ENCODE results near the gene RNF222. TPM values are rescaled to one million over a fixed set of nuclear protein-coding genes. Genes with fewer than 3 reads are reported as not detected.
A peak's percentile ranks its signal among the peaks of the same experiment; 100 is the strongest.

The RNF222 gene
- total RNA-seq, 4 donors from 2014 or later: 13.4 to 16.3 (median 15.0) TPM

- DNase-seq (ENCODE audit: low spot score in 2 of 2): no peak
- TF ChIP-seq POLR2A (IDR thresholded peaks at IDR 0.05) (no peak), CTCF (IDR thresholded peaks at IDR 0.05) (no peak)
- WGBS, 2 donors: 64 to 67% methylated on average over 1 of the region's 1 CpG
- H3K4me3 ChIP-seq (ENCODE audit: low read depth, poor library complexity, severe bottlenecking): no peak overlapping the region
- intact Hi-C loops (cut with DNase I; ENCODE audit: low total_unique reads): loop anchor here (10.0 kb wide), 1 partner anchor 325 kb away; the partner anchor contains the start of gene CCDC42
These were observed 21.7 kb upstream of the RNF222 start for GRCh38 chr17:8419305-8419704.

GRCh38 chr17:8418471-8418870, 20.8 kb upstream of the RNF222 start:
- no peak for TF ChIP-seq CTCF (IDR thresholded peaks at IDR 0.05)
- no peak for TF ChIP-seq POLR2A (IDR thresholded peaks at IDR 0.05)
- H3K4me3 ChIP-seq (ENCODE audit: low read depth, poor library complexity, severe bottlenecking): no peak overlapping the region
- intact Hi-C loops (cut with DNase I; ENCODE audit: low total_unique reads): loop anchor here (10.0 kb wide), 1 partner anchor 326 kb away; the partner anchor contains the start of gene CCDC42
- no peak for DNase-seq (ENCODE audit: low spot score in 2 of 2)
- WGBS, 2 donors: 77 to 78% methylated on average over 1 of the region's 1 CpG

GRCh38 chr17:8417806-8418205, 20.2 kb upstream of the RNF222 start:
- H3K4me3 ChIP-seq (ENCODE audit: low read depth, poor library complexity, severe bottlenecking): no peak overlapping the region
- 72 to 87% methylated on average over 4 of the region's 4 CpGs for WGBS, 2 donors
- TF ChIP-seq POLR2A (IDR thresholded peaks at IDR 0.05) (no peak), CTCF (IDR thresholded peaks at IDR 0.05) (no peak)
- DNase-seq (ENCODE audit: low spot score in 2 of 2): no peak
- intact Hi-C loops (cut with DNase I; ENCODE audit: low total_unique reads): loop anchor here (10.0 kb wide), 1 partner anchor 327 kb away; the partner anchor contains the start of gene CCDC42

GRCh38 chr17:8413938-8414337, 16.3 kb upstream of the RNF222 start:
- TF ChIP-seq POLR2A (IDR thresholded peaks at IDR 0.05): no peak
- no peak for TF ChIP-seq CTCF (IDR thresholded peaks at IDR 0.05)
- intact Hi-C loops (cut with DNase I; ENCODE audit: low total_unique reads): loop anchor here (10.0 kb wide), 1 partner anchor 331 kb away; the partner anchor contains the start of gene CCDC42
- no peak overlapping the region for H3K4me3 ChIP-seq (ENCODE audit: low read depth, poor library complexity, severe bottlenecking)
- DNase-seq (ENCODE audit: low spot score in 2 of 2): no peak

- TF ChIP-seq POLR2A (IDR thresholded peaks at IDR 0.05) (no peak), CTCF (IDR thresholded peaks at IDR 0.05) (no peak)
- intact Hi-C loops (cut with DNase I; ENCODE audit: low total_unique reads): loop anchor here (10.0 kb wide), 1 partner anchor 331 kb away; the partner anchor contains the start of gene CCDC42
- WGBS, 2 donors: 73 to 85% methylated on average over 4 of the region's 4 CpGs
- H3K4me3 ChIP-seq (ENCODE audit: low read depth, poor library complexity, severe bottlenecking): no peak overlapping the region
- no peak for DNase-seq (ENCODE audit: low spot score in 2 of 2)
These were observed 15.7 kb upstream of the RNF222 start for GRCh38 chr17:8413328-8413727.

- no peak for TF ChIP-seq POLR2A (IDR thresholded peaks at IDR 0.05)
- TF ChIP-seq CTCF (IDR thresholded peaks at IDR 0.05): no peak
- intact Hi-C loops (cut with DNase I; ENCODE audit: low total_unique reads): loop anchor here (10.0 kb wide), 1 partner anchor 333 kb away; the partner anchor contains the start of gene CCDC42
- WGBS, 2 donors: 68 to 83% methylated on average over 5 of the region's 5 CpGs
- H3K4me3 ChIP-seq (ENCODE audit: low read depth, poor library complexity, severe bottlenecking): no peak overlapping the region
- peak in 1 of 2 donors; percentile 8 for DNase-seq (ENCODE audit: low spot score in 2 of 2)
These were observed 14.5 kb upstream of the RNF222 start for GRCh38 chr17:8412089-8412488.

All from lower leg skin (tissue), 4 donors.